HepG2 (cell line): ENCODE data around the gene GALNT12. TPM values are rescaled to one million over a fixed set of nuclear protein-coding genes. Genes with fewer than 3 reads are reported as not detected.

Source experiments
- ATAC-seq: fragments of 200-7000 bp; cut with Tn5 transposase; 3 replicates; pipeline ENCODE4 v1.9.1; 2020; ENCODE audit warnings: mild to moderate bottlenecking, moderate library complexity
- BruUV-seq: library from RNA; stranded (reverse); fragments of 400-500 nt; replicated peaks from 2 replicates; lab custom pipeline; 2021; lab: Mats Ljungman, UMichigan
- CTCF ChIA-PET: fragments of 300-600 bp; formaldehyde crosslinking; extraction: SDS; loops from one replicate; lab custom pipeline; 2021; ENCODE audit warnings: low total read pairs, inconsistent platforms, low intra/inter-chr PET ratio; lab: Yijun Ruan, JAX
- POLR2A ChIA-PET: fragments of 350-600 bp; sonication (Branson Sonifier 250); formaldehyde crosslinking; loops from one replicate; lab custom pipeline; 2020; ENCODE audit warnings: antibody characterized with exemption, inconsistent platforms; lab: Yijun Ruan, JAX
- DNase-seq: peaks from one replicate; pipeline ENCODE4 v3.0.0-alpha.2; 2015; ENCODE audit warnings: low spot score
- FAIRE-seq: peaks from 3 replicates; lab custom pipeline; 2011; peaks lifted over from hg19 to GRCh38; lab: Jason Lieb, UNC
- H2AFZ ChIP-seq: one replicate; pipeline ENCODE4 v1.6.1; 2011; ENCODE audit warnings: low read length, inconsistent platforms
- H3K27ac ChIP-seq: fragments of 300-600 bp; 3 replicates; pipeline ENCODE4 v1.8.0; 2011; ENCODE audit warnings: mixed run types, mild to moderate bottlenecking, mixed read lengths, low read length, inconsistent platforms; ENCODE audit not compliant: insufficient read depth; ENCODE audit errors: extremely low read length
- H3K27me3 ChIP-seq, 2 experiments: fragments of 200-600 bp in 1 of 2; 2 replicates in 1 of 2; 3 replicates in 1 of 2; pipeline versions ENCODE4 v1.6.0 to v1.8.0; 2011; ENCODE audit warnings: low read length in 2 of 2, mild to moderate bottlenecking in 2 of 2, moderate library complexity in 2 of 2, inconsistent platforms in 1 of 2; ENCODE audit not compliant: insufficient read depth in 2 of 2, control insufficient read depth in 1 of 2
- H3K36me3 ChIP-seq, 2 experiments: fragments of 200-600 bp in 1 of 2; replicated peaks in 1 of 2; 2 replicates in 1 of 2; 3 replicates in 1 of 2; pipeline versions ENCODE4 v1.5.1 to v1.8.0; 2011; ENCODE audit warnings: low read length in 2 of 2, inconsistent platforms in 1 of 2; ENCODE audit not compliant: insufficient read depth in 2 of 2, control insufficient read depth in 1 of 2
- H3K4me1 ChIP-seq: 2 replicates; pipeline ENCODE4 v1.5.1; 2012; ENCODE audit warnings: low read length, inconsistent platforms; ENCODE audit not compliant: insufficient read depth
- H3K4me2 ChIP-seq: 2 replicates; pipeline ENCODE4 v1.6.0; 2011; ENCODE audit warnings: low read depth, low read length, inconsistent platforms
- H3K4me3 ChIP-seq, 3 experiments: fragments of 200-600 bp in 1 of 3; sonication (generic), shearing (Covaris generic) in 1 of 3; replicated peaks in 1 of 3; 2 replicates each; pipeline ENCODE4 v1.5.1; 2011 to 2016; ENCODE audit warnings: low read length in 3 of 3, inconsistent platforms in 2 of 3, low read depth in 2 of 3, mild to moderate bottlenecking in 2 of 3, control low read depth in 1 of 3, mixed read lengths in 1 of 3; ENCODE audit not compliant: insufficient read depth in 1 of 3
- H3K79me2 ChIP-seq: one replicate; pipeline ENCODE4 v1.6.1; 2011; ENCODE audit warnings: low read length, inconsistent platforms; ENCODE audit not compliant: insufficient read depth
- H3K9ac ChIP-seq: 2 replicates; pipeline ENCODE4 v1.6.0; 2011; ENCODE audit warnings: mild to moderate bottlenecking, low read depth, low read length, inconsistent platforms; ENCODE audit not compliant: insufficient read depth
- H3K9me3 ChIP-seq: 2 replicates; pipeline ENCODE4 v1.5.1; 2012; ENCODE audit warnings: mild to moderate bottlenecking, low read length
- H4K20me1 ChIP-seq: 2 replicates; pipeline ENCODE4 v1.6.0; 2011; ENCODE audit warnings: inconsistent platforms, mild to moderate bottlenecking, low read length, moderate library complexity; ENCODE audit not compliant: insufficient read depth
- BCL6 ChIP-seq: IDR thresholded peaks from 2 replicates; pipeline ENCODE4 v1.6.1; 2016; ENCODE audit warnings: missing genetic modification reagents, missing compliant biosample characterization
- EED ChIP-seq: sonication (generic); formaldehyde crosslinking; IDR thresholded peaks from 2 replicates; pipeline ENCODE4 v1.5.0; 2020; ENCODE audit warnings: mild to moderate bottlenecking, missing genetic modification reagents
- HNRNPL ChIP-seq: fragments of 200-400 bp; formaldehyde crosslinking; IDR thresholded peaks from 2 replicates; pipeline ENCODE4 v1.6.1; 2017; ENCODE audit warnings: mild to moderate bottlenecking, low read depth, low read length
- HOXA5 ChIP-seq: sonication (generic); formaldehyde crosslinking; IDR thresholded peaks from 2 replicates; pipeline ENCODE4 v1.4.0; 2020; ENCODE audit warnings: missing genetic modification reagents
- ZBTB1 ChIP-seq: sonication (generic); formaldehyde crosslinking; IDR thresholded peaks from 2 replicates; pipeline ENCODE4 v1.4.0; 2020; ENCODE audit warnings: missing genetic modification reagents, borderline replicate concordance
- ZNF232 ChIP-seq: sonication (generic); formaldehyde crosslinking; IDR thresholded peaks from 2 replicates; pipeline ENCODE4 v1.4.0; 2020; ENCODE audit warnings: missing genetic modification reagents, borderline replicate concordance
- ZSCAN20 ChIP-seq: sonication (generic); formaldehyde crosslinking; IDR thresholded peaks from 2 replicates; pipeline ENCODE4 v1.4.0; 2020; ENCODE audit warnings: missing genetic modification reagents, mild to moderate bottlenecking, borderline replicate concordance
- WGBS: methylation state at CpG from one replicate; pipeline ENCODE4 v1.1.6; 2017; ENCODE audit warnings: low lambda C conversion rate; 5-methylcytosine and 5-hydroxymethylcytosine counted together
- in situ Hi-C: cut with HindIII; loops from 2 replicates; pipeline ENCODE4 v1.10.0; 2017; ENCODE audit warnings: low pct_unique_long_range_greater_than_20kb; ENCODE audit not compliant: extremely low pct_ligation_motif_present
- intact Hi-C: fragments of 100-400 bp; cut with micrococcal nuclease; formaldehyde crosslinking; loops from one replicate; pipeline ENCODE4 v1.10.0; 2022; ENCODE audit not compliant: unreplicated experiment
- polyA plus RNA-seq, 8 experiments: library from polyadenylated mRNA; depleted of rRNA in 3 of 8; stranded (reverse) in 7 of 8; unstranded in 1 of 8; fragments of >200 nt; fragmentation: Illumina TruSeq in 4 of 8; extraction: Trizol in 4 of 8; gene quantifications; 2 replicates each; pipeline versions ENCODE4 v1.2.1 to v1.2.3, GENCODE V29; 2011 to 2016; ENCODE audit warnings: low read depth in 4 of 8, missing spikeins in 1 of 8, mixed read lengths in 1 of 8; ENCODE audit not compliant: insufficient read depth in 1 of 8
- total RNA-seq, 5 experiments: library from RNA; depleted of rRNA; stranded (reverse); fragments of >200 nt; fragmentation: Illumina TruSeq; extraction: Trizol; gene quantifications; 2 replicates each; pipeline ENCODE4 v1.2.3, GENCODE V29; 2016; ENCODE audit warnings: low read depth in 1 of 5
- TF ChIP-seq, protein P1 (sequence below): IDR thresholded peaks from 2 replicates; pipeline ENCODE4 v1.6.1; 2016; ENCODE audit warnings: low read depth, control low read depth
- TF ChIP-seq, protein P2 (sequence below): sonication (generic); formaldehyde crosslinking; IDR thresholded peaks from 2 replicates; pipeline ENCODE4 v1.4.0; 2020; ENCODE audit warnings: mild to moderate bottlenecking, low read depth, missing genetic modification reagents

GALNT12 gene
- total and polyA plus RNA-seq, 2 of the 13 experiments (the other 11 are each of a cell fraction or from before 2014, with no cell fraction given) = 0.07 TPM; not detected in 1

DNA sequence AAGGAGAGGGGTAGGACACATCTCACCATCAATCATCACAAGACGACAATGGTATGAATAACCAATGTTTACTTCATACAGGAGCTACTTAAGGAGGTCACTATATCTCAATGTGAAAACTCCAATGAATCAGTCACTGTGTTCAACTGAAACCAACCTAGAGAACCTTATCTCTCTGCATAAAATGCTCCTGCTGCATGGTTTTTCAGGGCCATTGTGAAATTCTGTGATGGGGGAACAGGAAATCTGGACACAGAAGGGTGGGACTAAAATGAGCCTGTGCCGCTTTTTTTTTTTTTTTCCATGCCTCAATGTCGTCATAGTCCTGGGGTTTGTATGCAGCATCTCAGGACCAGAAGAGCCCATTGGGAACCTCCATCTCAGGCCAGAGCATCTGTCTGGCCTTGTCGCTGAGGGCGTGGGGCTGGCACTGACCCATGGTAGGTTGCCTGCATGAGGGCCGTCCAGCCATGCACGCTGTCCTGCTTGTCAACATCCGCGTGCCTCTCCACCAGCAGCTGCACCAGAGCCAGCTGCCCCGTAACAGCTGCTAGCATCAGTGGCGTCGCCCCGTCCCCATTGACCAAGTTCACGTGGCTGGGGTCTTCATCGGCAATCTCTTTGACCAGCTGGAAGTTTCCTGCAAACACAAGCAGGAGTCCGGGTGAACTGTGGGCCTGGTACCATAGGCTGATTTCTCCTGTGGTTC is 23.8 kb upstream of the GALNT12 start:
- Histone ChIP-seq H2AFZ (no peak overlapping the region), H3K36me3 (no peaks in the 10 kb centered on the region; a peak in 1 of 5 replicates), H3K79me2 (no peaks in the 10 kb centered on the region), H3K9ac (no peak overlapping the region), H3K9me3 (no peaks in the 10 kb centered on the region), H3K4me3 (no peak overlapping the region), H3K27ac (no peak overlapping the region), H3K4me1 (peaks cover 21% of the 10 kb centered on the region), H4K20me1 (no peaks in the 10 kb centered on the region; the same call in 1 of the 2 replicates), H3K4me2 (no peak overlapping the region), H3K27me3 (no peaks in the 10 kb centered on the region)
- ChIA-PET CTCF (no interaction called here), POLR2A (no interaction called here)
- no peak for ATAC-seq
- intact Hi-C loops = no loop called here
- TF ChIP-seq HOXA5 (CRISPR knock-in tag) = no peak
- TF ChIP-seq, protein P1, sequence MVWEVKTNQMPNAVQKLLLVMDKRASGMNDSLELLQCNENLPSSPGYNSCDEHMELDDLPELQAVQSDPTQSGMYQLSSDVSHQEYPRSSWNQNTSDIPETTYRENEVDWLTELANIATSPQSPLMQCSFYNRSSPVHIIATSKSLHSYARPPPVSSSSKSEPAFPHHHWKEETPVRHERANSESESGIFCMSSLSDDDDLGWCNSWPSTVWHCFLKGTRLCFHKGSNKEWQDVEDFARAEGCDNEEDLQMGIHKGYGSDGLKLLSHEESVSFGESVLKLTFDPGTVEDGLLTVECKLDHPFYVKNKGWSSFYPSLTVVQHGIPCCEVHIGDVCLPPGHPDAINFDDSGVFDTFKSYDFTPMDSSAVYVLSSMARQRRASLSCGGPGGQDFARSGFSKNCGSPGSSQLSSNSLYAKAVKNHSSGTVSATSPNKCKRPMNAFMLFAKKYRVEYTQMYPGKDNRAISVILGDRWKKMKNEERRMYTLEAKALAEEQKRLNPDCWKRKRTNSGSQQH = no peak
- TF ChIP-seq HNRNPL = no peak
- TF ChIP-seq ZSCAN20 (CRISPR knock-in tag) = no peak
- TF ChIP-seq EED (CRISPR knock-in tag) = no peak
- TF ChIP-seq, protein P2, sequence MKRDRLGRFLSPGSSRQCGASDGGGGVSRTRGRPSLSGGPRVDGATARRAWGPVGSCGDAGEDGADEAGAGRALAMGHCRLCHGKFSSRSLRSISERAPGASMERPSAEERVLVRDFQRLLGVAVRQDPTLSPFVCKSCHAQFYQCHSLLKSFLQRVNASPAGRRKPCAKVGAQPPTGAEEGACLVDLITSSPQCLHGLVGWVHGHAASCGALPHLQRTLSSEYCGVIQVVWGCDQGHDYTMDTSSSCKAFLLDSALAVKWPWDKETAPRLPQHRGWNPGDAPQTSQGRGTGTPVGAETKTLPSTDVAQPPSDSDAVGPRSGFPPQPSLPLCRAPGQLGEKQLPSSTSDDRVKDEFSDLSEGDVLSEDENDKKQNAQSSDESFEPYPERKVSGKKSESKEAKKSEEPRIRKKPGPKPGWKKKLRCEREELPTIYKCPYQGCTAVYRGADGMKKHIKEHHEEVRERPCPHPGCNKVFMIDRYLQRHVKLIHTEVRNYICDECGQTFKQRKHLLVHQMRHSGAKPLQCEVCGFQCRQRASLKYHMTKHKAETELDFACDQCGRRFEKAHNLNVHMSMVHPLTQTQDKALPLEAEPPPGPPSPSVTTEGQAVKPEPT (CRISPR knock-in tag) = no peak
- no peak for TF ChIP-seq ZBTB1 (CRISPR knock-in tag)
- TF ChIP-seq ZNF232 (CRISPR knock-in tag) = no peak
- no peak for TF ChIP-seq BCL6 (CRISPR knock-in tag)
- in situ Hi-C loops = no loop called here
- no peak for FAIRE-seq
- no TSS peak for BruUV-seq
- no peak for DNase-seq
- WGBS = 97% methylated on average over 9 of the region's 16 CpGs
